Heart left ventricle (tissue), 13 donors: ENCODE results near the gene CCDC77.

Experiments used
- POLR2A ChIP-seq, 2 donors: fragments of 450-650 bp; IDR thresholded peaks; one replicate each; pipeline ENCODE4 v1.6.1; 2017; ENCODE audit warnings: antibody characterized with exemption in 2 of 2, mild to moderate bottlenecking in 2 of 2, moderate library complexity in 2 of 2
- TF ChIP-seq, protein P1 (sequence below), 12 donors: fragments of 200-600 bp; sonication (generic) in 4 of 12; IDR thresholded peaks; one replicate each; pipeline versions ENCODE4 v1.5.0 to v1.8.0; 2018 to 2022; ENCODE audit warnings: antibody characterized with exemption in 12 of 12, mild to moderate bottlenecking in 5 of 12
- donor health status: ischemic (EF 13 %, LVEDD 7.1; RV severe dilation, severe dysfunction).
- donor health status: DM: no; HTN: yes; CAD: no.
- donor health status: DM: no; HTN: no; CAD: no.
- donor health status: ischemic (EF 25% LVEDD 6.9; RV normal size, moderate dysfunction).
- donor health status: ischemic (EF 25% LVEDD 5.7; RV mildly dilated, moderate dysfunction).
- donor health status: ischemic (EF 35%, LVEDD 5.7; RV mildly dilated, moderate dysfunction).
- donor health status: nonischemic (EF 11% LVEDD 7.7; RV severe dilation, severe dysfunction).
- donor health status: DM: yes; HTN: yes; CAD: no.
- donor health status: PGD.
- donor health status: ischemic (EF 29% LVEDD 5.4; RV normal size, mild dysfunction).
- donor health status: nonischemic (EF 23%, LVEDD 6.1; RV moderate dilation, normal function).

DNA sequence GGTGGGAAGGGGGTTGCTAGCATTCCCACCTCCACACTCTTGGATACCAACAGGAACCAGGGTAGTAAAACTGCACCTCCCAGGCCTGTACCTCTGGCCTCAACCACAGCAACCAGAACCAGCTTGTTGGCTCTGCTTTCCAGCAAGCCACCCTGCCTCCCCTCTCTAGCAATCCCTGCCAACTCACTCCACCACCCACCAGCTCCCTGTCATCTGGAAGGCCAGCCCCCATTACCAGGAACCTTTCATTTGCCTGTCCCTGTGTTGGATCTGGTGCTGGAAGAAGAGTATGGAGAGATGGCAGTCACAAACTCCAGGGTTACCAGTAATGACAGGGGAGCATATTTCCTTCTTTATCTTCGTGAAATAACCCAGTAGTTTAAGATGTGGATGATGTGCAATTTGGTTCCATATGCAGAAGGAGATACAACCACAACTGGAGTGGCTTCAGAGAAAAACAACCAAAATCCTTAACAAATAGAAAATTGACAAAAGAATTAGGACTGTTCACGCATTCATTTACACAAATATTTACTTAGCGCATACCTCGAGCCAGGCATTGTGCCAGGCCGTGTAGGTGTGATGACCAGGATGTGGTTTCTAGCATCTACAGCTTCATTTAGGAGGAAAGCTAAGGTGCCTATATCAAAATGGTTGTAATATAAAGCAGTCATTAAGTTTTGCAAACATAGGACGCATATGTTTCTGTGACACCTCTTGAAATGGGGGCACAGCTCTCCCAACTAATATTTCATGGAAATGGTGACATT lies 61.7 kb downstream of the CCDC77 start:
- TF ChIP-seq, protein P1, sequence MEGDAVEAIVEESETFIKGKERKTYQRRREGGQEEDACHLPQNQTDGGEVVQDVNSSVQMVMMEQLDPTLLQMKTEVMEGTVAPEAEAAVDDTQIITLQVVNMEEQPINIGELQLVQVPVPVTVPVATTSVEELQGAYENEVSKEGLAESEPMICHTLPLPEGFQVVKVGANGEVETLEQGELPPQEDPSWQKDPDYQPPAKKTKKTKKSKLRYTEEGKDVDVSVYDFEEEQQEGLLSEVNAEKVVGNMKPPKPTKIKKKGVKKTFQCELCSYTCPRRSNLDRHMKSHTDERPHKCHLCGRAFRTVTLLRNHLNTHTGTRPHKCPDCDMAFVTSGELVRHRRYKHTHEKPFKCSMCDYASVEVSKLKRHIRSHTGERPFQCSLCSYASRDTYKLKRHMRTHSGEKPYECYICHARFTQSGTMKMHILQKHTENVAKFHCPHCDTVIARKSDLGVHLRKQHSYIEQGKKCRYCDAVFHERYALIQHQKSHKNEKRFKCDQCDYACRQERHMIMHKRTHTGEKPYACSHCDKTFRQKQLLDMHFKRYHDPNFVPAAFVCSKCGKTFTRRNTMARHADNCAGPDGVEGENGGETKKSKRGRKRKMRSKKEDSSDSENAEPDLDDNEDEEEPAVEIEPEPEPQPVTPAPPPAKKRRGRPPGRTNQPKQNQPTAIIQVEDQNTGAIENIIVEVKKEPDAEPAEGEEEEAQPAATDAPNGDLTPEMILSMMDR (IDR thresholded peaks at IDR 0.05) = no peak
- TF ChIP-seq POLR2A (IDR thresholded peaks at IDR 0.05) = no peak
